GM06990 (cell line): Measurements from ENCODE around the gene RNF215.

Experiments
- DNase-seq: peaks from one replicate; pipeline ENCODE4 v3.0.0-alpha.2; 2011; ENCODE audit not compliant: insufficient read length; ENCODE audit errors: extremely low read depth
- H3K27me3 ChIP-seq: replicated peaks from 2 replicates; pipeline ENCODE4 v1.6.0; 2011; ENCODE audit warnings: low read length; ENCODE audit not compliant: control insufficient read depth, insufficient read depth
- H3K36me3 ChIP-seq: 2 replicates; pipeline ENCODE4 v1.5.1; 2011; ENCODE audit warnings: low read length; ENCODE audit not compliant: control insufficient read depth, insufficient read depth
- H3K4me3 ChIP-seq: replicated peaks from 2 replicates; pipeline ENCODE4 v1.5.1; 2011; ENCODE audit warnings: low read depth, mild to moderate bottlenecking, control low read depth, low read length
- TF ChIP-seq, protein P1 (sequence below): IDR thresholded peaks from 2 replicates; pipeline ENCODE4 v1.5.1; 2011; ENCODE audit warnings: low read length, control low read depth, mild to moderate bottlenecking, inconsistent platforms; ENCODE audit not compliant: insufficient read depth, poor library complexity, severe bottlenecking

RNF215 gene

DNA sequence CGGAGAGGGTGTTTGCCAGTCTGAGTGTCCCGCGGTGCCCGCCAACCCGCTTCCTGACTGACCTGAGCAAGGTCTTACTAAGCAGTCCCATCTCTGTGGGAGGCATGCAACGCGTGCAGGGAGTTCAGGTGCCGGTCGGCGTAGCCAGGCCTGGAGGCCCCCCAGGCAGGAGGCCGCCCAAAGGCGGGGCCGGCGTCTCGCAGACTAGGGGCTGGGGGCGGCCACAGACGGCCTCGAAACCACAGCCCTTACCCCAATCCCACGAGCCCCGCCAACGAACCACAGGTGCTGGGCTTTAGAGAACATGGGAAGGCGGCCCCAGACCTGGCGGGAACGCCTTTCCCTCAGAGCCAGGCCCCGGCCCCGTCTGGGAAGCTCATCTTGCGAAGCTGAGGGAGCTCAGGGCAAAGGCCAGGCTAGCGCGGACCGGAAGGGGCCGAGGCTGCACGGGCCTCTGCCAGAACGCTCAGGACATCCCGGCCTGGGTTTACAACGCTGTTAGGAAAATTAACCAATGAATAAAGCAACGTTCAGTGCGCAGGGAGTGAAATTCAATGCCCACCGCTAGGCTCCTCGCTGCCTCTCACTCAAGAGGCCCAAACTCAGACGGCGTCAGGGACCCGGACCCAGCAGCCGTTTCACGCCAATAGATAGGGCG lies 36.2 kb upstream of the RNF215 start:
- H3K36me3 ChIP-seq = peaks cover 14% of the 10 kb centered on the region
- peak overlapping the region; percentile 84 for H3K4me3 ChIP-seq
- TF ChIP-seq, protein P1, sequence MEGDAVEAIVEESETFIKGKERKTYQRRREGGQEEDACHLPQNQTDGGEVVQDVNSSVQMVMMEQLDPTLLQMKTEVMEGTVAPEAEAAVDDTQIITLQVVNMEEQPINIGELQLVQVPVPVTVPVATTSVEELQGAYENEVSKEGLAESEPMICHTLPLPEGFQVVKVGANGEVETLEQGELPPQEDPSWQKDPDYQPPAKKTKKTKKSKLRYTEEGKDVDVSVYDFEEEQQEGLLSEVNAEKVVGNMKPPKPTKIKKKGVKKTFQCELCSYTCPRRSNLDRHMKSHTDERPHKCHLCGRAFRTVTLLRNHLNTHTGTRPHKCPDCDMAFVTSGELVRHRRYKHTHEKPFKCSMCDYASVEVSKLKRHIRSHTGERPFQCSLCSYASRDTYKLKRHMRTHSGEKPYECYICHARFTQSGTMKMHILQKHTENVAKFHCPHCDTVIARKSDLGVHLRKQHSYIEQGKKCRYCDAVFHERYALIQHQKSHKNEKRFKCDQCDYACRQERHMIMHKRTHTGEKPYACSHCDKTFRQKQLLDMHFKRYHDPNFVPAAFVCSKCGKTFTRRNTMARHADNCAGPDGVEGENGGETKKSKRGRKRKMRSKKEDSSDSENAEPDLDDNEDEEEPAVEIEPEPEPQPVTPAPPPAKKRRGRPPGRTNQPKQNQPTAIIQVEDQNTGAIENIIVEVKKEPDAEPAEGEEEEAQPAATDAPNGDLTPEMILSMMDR = no peak
- no peaks in the 10 kb centered on the region for H3K27me3 ChIP-seq
- no peak for DNase-seq

DNA sequence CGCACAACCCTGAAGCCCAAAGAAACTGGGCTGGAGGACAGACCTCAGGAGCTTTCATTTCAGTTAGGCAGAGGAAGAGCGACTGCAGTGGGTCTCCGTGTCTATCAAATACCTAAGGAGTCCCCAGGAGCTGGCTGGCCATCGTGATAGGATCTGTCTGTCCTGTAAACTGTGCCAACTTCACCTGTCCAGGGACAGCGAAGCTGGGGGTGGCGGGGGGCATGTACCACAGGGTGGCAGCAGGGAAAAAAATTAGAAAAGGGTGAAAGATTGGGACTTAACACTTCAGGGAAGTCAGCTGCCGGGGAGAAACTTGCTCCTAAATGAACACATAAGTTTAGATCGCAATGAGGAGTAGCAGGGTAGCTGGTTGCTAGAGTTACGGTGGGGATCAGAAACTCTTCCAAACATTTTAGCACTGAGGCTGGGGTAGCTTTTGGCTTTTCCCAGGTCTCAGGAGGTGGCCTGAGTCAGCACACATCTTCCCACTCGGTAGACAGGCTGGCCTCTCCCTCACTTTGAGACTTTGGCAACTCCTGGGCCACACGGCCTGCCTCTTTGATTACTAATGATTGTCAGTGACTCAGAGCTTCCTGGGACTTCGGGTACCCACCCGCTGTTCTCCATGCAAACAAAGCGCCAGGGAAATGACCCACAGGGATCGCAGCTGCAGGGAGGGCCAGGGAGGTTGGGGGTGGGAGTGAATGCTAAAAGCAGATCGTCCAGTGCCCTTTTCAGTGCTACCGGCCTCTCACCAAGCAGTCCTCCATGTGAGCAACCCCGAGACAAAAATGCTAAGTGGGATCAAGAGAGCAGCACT lies 35.5 kb upstream of the RNF215 start:
- Histone ChIP-seq H3K36me3 (peaks cover 11% of the 10 kb centered on the region), H3K27me3 (no peaks in the 10 kb centered on the region), H3K4me3 (peak overlapping the region; percentile 84)
- TF ChIP-seq, protein P1 = no peak
- no peak for DNase-seq

DNA sequence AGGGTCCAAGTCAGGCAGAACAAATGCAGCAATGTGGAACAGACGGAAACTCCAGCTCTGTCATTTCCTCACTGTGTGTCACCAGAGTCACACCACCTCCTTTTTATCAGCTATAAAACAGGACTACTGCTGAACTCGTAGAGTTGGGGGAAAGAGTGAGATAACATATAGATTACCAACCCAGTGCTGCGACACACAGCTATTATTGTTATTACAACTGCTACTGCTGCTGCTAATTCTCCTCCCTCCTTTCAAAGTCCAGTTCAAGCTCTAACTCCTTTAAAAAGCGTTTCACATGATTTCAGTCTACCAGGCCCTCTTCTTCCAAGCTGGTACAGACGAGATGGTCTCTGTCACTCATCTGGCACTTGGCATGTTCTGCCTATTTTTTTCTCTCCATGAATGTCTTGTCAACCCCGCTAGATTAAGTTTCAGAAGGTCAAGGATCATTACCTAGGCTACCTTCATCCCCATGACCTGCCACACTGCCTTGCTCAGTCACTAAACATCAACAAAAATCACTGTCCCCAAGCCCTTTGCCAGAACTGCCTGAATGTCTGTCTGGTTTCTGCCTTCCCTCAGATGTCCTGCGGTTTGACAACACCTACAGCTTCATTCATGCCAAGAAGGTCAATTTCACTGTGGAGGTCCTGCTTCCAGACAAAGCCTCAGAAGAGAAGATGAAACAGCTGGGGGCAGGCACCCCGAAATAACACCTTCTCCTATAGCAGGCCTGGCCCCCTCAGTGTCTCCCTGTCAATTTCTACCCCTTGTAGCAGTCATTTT lies 34.7 kb upstream of the RNF215 start:
- TF ChIP-seq, protein P1 = no peak
- H3K27me3 ChIP-seq = no peaks in the 10 kb centered on the region
- no peak for DNase-seq
- peaks cover 13% of the 10 kb centered on the region for H3K36me3 ChIP-seq
- H3K4me3 ChIP-seq = peak overlapping the region; percentile 84

DNA sequence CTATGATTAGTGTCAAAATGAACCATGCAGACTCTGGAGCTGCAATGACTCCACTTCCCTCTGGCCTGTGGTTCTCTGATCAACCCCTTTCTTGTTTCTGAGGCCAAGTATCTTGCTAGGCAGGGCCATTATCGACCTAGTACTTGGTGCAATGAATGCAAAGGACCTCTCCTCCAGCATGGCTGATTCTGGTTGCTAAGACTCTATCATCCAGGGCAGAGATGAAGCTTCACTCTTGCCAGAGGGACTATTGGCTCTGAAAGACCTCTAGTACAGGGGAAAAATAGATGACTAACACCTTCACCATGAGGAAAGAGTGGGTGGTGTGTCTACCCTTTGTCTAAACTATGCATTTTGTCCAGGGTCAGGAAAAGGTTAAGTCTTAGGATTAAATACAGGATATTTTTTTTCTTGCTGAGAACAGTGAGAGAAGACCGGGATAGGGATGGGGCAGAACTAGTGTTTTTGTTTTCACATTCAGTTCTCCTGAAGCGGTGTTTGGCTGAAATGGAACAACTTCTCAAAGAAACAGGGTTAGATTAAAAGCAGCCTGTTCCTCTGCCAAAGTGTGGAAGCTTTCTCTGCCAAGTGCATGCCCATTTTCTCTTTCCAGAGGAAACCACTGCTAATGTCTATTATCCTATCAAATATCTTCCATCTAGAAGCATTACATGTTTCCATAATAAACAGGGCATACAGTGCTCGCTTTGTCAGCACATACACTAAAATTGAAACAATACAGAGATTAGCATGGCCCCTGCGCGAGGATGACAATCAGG lies 33.3 kb upstream of the RNF215 start:
- H3K4me3 ChIP-seq = no peak overlapping the region
- H3K36me3 ChIP-seq = peaks cover 15% of the 10 kb centered on the region
- DNase-seq = no peak
- H3K27me3 ChIP-seq = no peaks in the 10 kb centered on the region
- TF ChIP-seq, protein P1 = no peak

DNA sequence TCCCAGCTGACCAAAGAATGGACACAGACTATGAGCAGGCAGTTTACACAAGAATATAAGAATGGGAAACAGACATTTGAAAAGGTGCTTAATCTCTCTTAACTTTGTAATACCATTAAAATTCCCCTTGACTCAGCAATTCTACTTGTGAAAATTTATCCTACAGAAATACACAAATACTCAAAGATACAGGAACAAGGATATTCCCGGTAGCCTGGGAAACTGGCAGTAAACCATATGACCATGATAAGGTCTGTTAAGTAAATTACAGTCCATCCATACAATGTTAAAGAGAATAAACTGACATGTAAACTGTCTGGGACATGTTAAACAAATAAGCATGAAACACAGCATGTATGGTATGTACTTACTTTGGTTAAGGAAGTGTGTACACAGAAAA lies 29.6 kb upstream of the RNF215 start:
- Histone ChIP-seq H3K36me3 (peaks cover 15% of the 10 kb centered on the region), H3K4me3 (no peak overlapping the region), H3K27me3 (no peaks in the 10 kb centered on the region)
- no peak for DNase-seq
- TF ChIP-seq, protein P1 = no peak
